Stimulated activated CD4-positive, alpha-beta T cell treated with anti-CD3 and anti-CD28 coated beads, Interleukin-2, amount 100 ng/mL, for 24 hours (primary cell): ENCODE results near the gene CDC42SE2.

Experiments used
- DNase-seq, 2 donors: peaks; one replicate each; pipeline ENCODE4 v3.0.0-alpha.2; 2020

Gene CDC42SE2

GRCh38 chr5:131263648-131264450, at the start of gene CDC42SE2:
Gene CDC42SE2, plus strand, starts transcription at chr5:131264053. Its CDS starts 95,441 bp downstream, at chr5:131359494.
- peak; percentile 84 to 85 for DNase-seq

- no peak for DNase-seq
Observed at GRCh38 chr5:131214609-131215227, 49.1 kb upstream of the CDC42SE2 start.

- no peak for DNase-seq
Observed at GRCh38 chr5:131217791-131218190, 46.1 kb upstream of the CDC42SE2 start.

- no peak for DNase-seq
Observed at GRCh38 chr5:131218392-131218791, 45.5 kb upstream of the CDC42SE2 start.

GRCh38 chr5:131220566-131220965, 43.3 kb upstream of the CDC42SE2 start:
- DNase-seq = no peak

GRCh38 chr5:131221008-131221703, 42.7 kb upstream of the CDC42SE2 start:
- no peak for DNase-seq

- no peak for DNase-seq
Observed at GRCh38 chr5:131221888-131222287, 42.0 kb upstream of the CDC42SE2 start.

- DNase-seq = no peak
Observed at GRCh38 chr5:131222731-131223130, 41.1 kb upstream of the CDC42SE2 start.

GRCh38 chr5:131223751-131224386, 40.0 kb upstream of the CDC42SE2 start:
- no peak for DNase-seq

GRCh38 chr5:131224387-131225201, 39.3 kb upstream of the CDC42SE2 start:
- no peak for DNase-seq

- no peak for DNase-seq
Observed at GRCh38 chr5:131225282-131225974, 38.4 kb upstream of the CDC42SE2 start.

- no peak for DNase-seq
Observed at GRCh38 chr5:131226899-131227298, 37.0 kb upstream of the CDC42SE2 start.

- no peak for DNase-seq
Observed at GRCh38 chr5:131228646-131229045, 35.2 kb upstream of the CDC42SE2 start.

- no peak for DNase-seq
Observed at GRCh38 chr5:131229623-131230022, 34.2 kb upstream of the CDC42SE2 start.

- no peak for DNase-seq
Observed at GRCh38 chr5:131230406-131230805, 33.4 kb upstream of the CDC42SE2 start.

- DNase-seq = no peak
Observed at GRCh38 chr5:131239686-131240085, 24.2 kb upstream of the CDC42SE2 start.

GRCh38 chr5:131242728-131243255, 21.1 kb upstream of the CDC42SE2 start:
- no peak for DNase-seq

GRCh38 chr5:131245312-131245711, 18.5 kb upstream of the CDC42SE2 start:
- no peak for DNase-seq

GRCh38 chr5:131245948-131246347, 17.9 kb upstream of the CDC42SE2 start:
- no peak for DNase-seq

- no peak for DNase-seq
Observed at GRCh38 chr5:131246504-131246903, 17.3 kb upstream of the CDC42SE2 start.

GRCh38 chr5:131250751-131251475, 12.9 kb upstream of the CDC42SE2 start:
- DNase-seq = no peak
